C4-2B (cell line): Measurements from ENCODE around the gene INHBC.
"Not testable (repeated sequence)": the region's sequence is repeated elsewhere in the genome, so short reads cannot be mapped to it uniquely, and the experiment has no call there.

Source experiments
- ZFX ChIP-seq: fragments of 450-650 bp; IDR thresholded peaks from 2 replicates; pipeline ENCODE4 v1.6.1; 2017
- TF ChIP-seq, protein P1 (sequence below): fragments of 450-650 bp; conservative IDR thresholded peaks from 2 replicates; pipeline ENCODE4 v1.5.1; 2017; ENCODE audit warnings: mild to moderate bottlenecking

GRCh38 chr12:57426948-57427347 lies 7.6 kb upstream of the INHBC start:
- TF ChIP-seq, protein P1, sequence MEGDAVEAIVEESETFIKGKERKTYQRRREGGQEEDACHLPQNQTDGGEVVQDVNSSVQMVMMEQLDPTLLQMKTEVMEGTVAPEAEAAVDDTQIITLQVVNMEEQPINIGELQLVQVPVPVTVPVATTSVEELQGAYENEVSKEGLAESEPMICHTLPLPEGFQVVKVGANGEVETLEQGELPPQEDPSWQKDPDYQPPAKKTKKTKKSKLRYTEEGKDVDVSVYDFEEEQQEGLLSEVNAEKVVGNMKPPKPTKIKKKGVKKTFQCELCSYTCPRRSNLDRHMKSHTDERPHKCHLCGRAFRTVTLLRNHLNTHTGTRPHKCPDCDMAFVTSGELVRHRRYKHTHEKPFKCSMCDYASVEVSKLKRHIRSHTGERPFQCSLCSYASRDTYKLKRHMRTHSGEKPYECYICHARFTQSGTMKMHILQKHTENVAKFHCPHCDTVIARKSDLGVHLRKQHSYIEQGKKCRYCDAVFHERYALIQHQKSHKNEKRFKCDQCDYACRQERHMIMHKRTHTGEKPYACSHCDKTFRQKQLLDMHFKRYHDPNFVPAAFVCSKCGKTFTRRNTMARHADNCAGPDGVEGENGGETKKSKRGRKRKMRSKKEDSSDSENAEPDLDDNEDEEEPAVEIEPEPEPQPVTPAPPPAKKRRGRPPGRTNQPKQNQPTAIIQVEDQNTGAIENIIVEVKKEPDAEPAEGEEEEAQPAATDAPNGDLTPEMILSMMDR: not testable (repeated sequence)
- not testable (repeated sequence) for TF ChIP-seq ZFX
